CD14-positive monocyte (primary cell): ENCODE data around the gene TRIM29. TPM values are rescaled to one million over a fixed set of nuclear protein-coding genes. Genes with fewer than 3 reads are reported as not detected.

Experiments used
- DNase-seq, 3 donors: peaks; one replicate each; pipeline ENCODE4 v3.0.0-alpha.2; 2011 to 2022
- H2AFZ ChIP-seq: 2 replicates; pipeline ENCODE4 v1.6.0; 2012; ENCODE audit warnings: mild to moderate bottlenecking, low read depth, low read length, inconsistent platforms; ENCODE audit not compliant: insufficient read depth, poor library complexity, severe bottlenecking
- H3K27ac ChIP-seq, 2 donors: 1 replicate in 1 of 2; 2 replicates in 1 of 2; pipeline ENCODE4 v1.5.1; 2012 to 2013; ENCODE audit warnings: low read length in 2 of 2, control low read depth in 1 of 2, inconsistent platforms in 1 of 2, low read depth in 1 of 2, mild to moderate bottlenecking in 1 of 2
- H3K27me3 ChIP-seq, 2 donors: one replicate each; pipeline versions ENCODE4 v1.6.0 to v1.6.1; 2011 to 2013; ENCODE audit warnings: low read length in 2 of 2; ENCODE audit not compliant: control insufficient read depth in 2 of 2, insufficient read depth in 2 of 2
- H3K36me3 ChIP-seq, 2 donors: replicated peaks in 1 of 2; 1 replicate in 1 of 2; 2 replicates in 1 of 2; pipeline versions ENCODE4 v1.5.1 to v1.6.1; 2012 to 2013; ENCODE audit warnings: low read length in 2 of 2, control low read depth in 1 of 2, inconsistent platforms in 1 of 2, mild to moderate bottlenecking in 1 of 2; ENCODE audit not compliant: insufficient read depth in 2 of 2, control insufficient read depth in 1 of 2
- H3K4me1 ChIP-seq, 2 donors: 1 replicate in 1 of 2; 2 replicates in 1 of 2; pipeline versions ENCODE4 v1.5.1 to v1.6.1; 2012 to 2013; ENCODE audit warnings: low read length in 2 of 2, control low read depth in 1 of 2, inconsistent platforms in 1 of 2, mild to moderate bottlenecking in 1 of 2, moderate library complexity in 1 of 2; ENCODE audit not compliant: insufficient read depth in 2 of 2, control insufficient read depth in 1 of 2
- H3K4me2 ChIP-seq: replicated peaks from 2 replicates; pipeline ENCODE3; 2012; ENCODE audit warnings: low read length, moderate library complexity, mild to moderate bottlenecking; ENCODE audit not compliant: poor library complexity, severe bottlenecking; ENCODE audit errors: extremely low read depth
- H3K4me3 ChIP-seq, 3 experiments: fragments of 200-600 bp in 1 of 3; sonication (generic) in 1 of 3; replicated peaks in 1 of 3; 1 replicate in 2 of 3; 2 replicates in 1 of 3; pipeline ENCODE4 v1.5.1; 2011 to 2013; ENCODE audit warnings: low read length in 3 of 3, mild to moderate bottlenecking in 3 of 3, control low read depth in 2 of 3, low read depth in 2 of 3, inconsistent platforms in 1 of 3, moderate library complexity in 1 of 3
- H3K79me2 ChIP-seq: 2 replicates; pipeline ENCODE4 v1.6.0; 2012; ENCODE audit warnings: mild to moderate bottlenecking, control low read depth, inconsistent platforms, low read length, moderate library complexity; ENCODE audit not compliant: insufficient read depth
- H3K9ac ChIP-seq: 2 replicates; pipeline ENCODE4 v1.6.0; 2017; ENCODE audit warnings: low read length, mild to moderate bottlenecking; ENCODE audit not compliant: insufficient read depth, poor library complexity, severe bottlenecking
- H3K9me3 ChIP-seq, 2 donors: replicated peaks in 1 of 2; 1 replicate in 1 of 2; 2 replicates in 1 of 2; pipeline versions ENCODE4 v1.5.1 to v1.6.1; 2012 to 2013; ENCODE audit warnings: low read length in 2 of 2, control low read depth in 1 of 2; ENCODE audit not compliant: control insufficient read depth in 1 of 2, insufficient read depth in 1 of 2
- H4K20me1 ChIP-seq: 2 replicates; pipeline ENCODE4 v1.6.0; 2012; ENCODE audit warnings: mild to moderate bottlenecking, low read length, control low read depth, moderate library complexity; ENCODE audit not compliant: insufficient read depth
- H3K27ac Mint-ChIP-seq, 7 donors: one replicate each; pipeline ENCODE4 v1.8.0; 2020; ENCODE audit warnings: mild to moderate bottlenecking in 7 of 7, mixed read lengths in 7 of 7, moderate library complexity in 6 of 7, inconsistent platforms in 2 of 7
- H3K27me3 Mint-ChIP-seq, 3 donors: one replicate each; pipeline ENCODE4 v1.8.0; 2021 to 2022; ENCODE audit warnings: low read depth in 3 of 3, mild to moderate bottlenecking in 3 of 3, mixed read lengths in 3 of 3, moderate library complexity in 3 of 3, inconsistent platforms in 1 of 3
- H3K36me3 Mint-ChIP-seq, 2 donors: one replicate each; pipeline ENCODE4 v1.8.0; 2020; ENCODE audit warnings: mixed read lengths in 2 of 2, inconsistent platforms in 1 of 2, mild to moderate bottlenecking in 1 of 2
- H3K4me1 Mint-ChIP-seq: one replicate; pipeline ENCODE4 v1.8.0; 2020; ENCODE audit warnings: mild to moderate bottlenecking, mixed read lengths
- H3K4me3 Mint-ChIP-seq, 2 donors: one replicate each; pipeline ENCODE4 v1.8.0; 2020; ENCODE audit warnings: mild to moderate bottlenecking in 2 of 2, mixed read lengths in 2 of 2, moderate library complexity in 1 of 2
- H3K9me3 Mint-ChIP-seq, 7 donors: one replicate each; pipeline ENCODE4 v1.8.0; 2020 to 2022; ENCODE audit warnings: mixed read lengths in 7 of 7, mild to moderate bottlenecking in 6 of 7, moderate library complexity in 6 of 7, inconsistent platforms in 2 of 7
- CTCF ChIP-seq: fragments of 200-600 bp; IDR thresholded peaks from one replicate; pipeline ENCODE4 v1.8.0; 2022; ENCODE audit warnings: antibody characterized with exemption, mild to moderate bottlenecking
- WGBS: methylation state at CpG from one replicate; pipeline ENCODE4 v1.1.5; 2013; ENCODE audit warnings: missing lambda C conversion rate; ENCODE audit not compliant: insufficient coverage; 5-methylcytosine and 5-hydroxymethylcytosine counted together
- intact Hi-C, 2 donors: fragments of 100-400 bp; cut with micrococcal nuclease; formaldehyde crosslinking; loops; one replicate each; pipeline versions ENCODE4 v1.15.0 to v1.15.1; 2023
- polyA plus RNA-seq, 3 donors: library from polyadenylated mRNA; depleted of rRNA in 1 of 3; unstranded in 2 of 3; stranded (reverse) in 1 of 3; fragments of 300-500 nt in 2 of 3; fragments of >200 nt in 1 of 3; fragmentation: Illumina TruSeq in 2 of 3; gene quantifications; 1 replicate in 2 of 3; 2 replicates in 1 of 3; pipeline ENCODE4 v1.2.3, GENCODE V29; 2012 to 2021

The TRIM29 gene
- polyA plus RNA-seq, 3 donors: not detected

GRCh38 chr11:120122924-120123683, 14.8 kb downstream of the TRIM29 start:
- H3K36me3 ChIP-seq: no peaks in the 10 kb centered on the region
- Mint-ChIP-seq H3K27ac (no peak overlapping the region), H3K9me3 (no peaks in the 10 kb centered on the region), H3K27me3 (peaks cover 4 to 11% (median 7%) of the 10 kb centered on the region in 3 donors), H3K36me3 (no peaks in the 10 kb centered on the region), H3K4me3 (no peak overlapping the region), H3K4me1 (no peaks in the 10 kb centered on the region)
- no peaks in the 10 kb centered on the region for H3K9me3 ChIP-seq
- no peak overlapping the region for H3K9ac ChIP-seq
- no peak overlapping the region for H2AFZ ChIP-seq
- intact Hi-C loops: no loop called here
- no peak for DNase-seq
- no peak overlapping the region for H3K4me3 ChIP-seq
- no peak for TF ChIP-seq CTCF
- H4K20me1 ChIP-seq: no peaks in the 10 kb centered on the region
- no peaks in the 10 kb centered on the region for H3K27me3 ChIP-seq
- no peaks in the 10 kb centered on the region for H3K4me1 ChIP-seq
- H3K27ac ChIP-seq: no peak overlapping the region
- no peaks in the 10 kb centered on the region for H3K79me2 ChIP-seq
- no peak overlapping the region for H3K4me2 ChIP-seq
- WGBS: 100% methylated on average over 4 of the region's 12 CpGs

DNA sequence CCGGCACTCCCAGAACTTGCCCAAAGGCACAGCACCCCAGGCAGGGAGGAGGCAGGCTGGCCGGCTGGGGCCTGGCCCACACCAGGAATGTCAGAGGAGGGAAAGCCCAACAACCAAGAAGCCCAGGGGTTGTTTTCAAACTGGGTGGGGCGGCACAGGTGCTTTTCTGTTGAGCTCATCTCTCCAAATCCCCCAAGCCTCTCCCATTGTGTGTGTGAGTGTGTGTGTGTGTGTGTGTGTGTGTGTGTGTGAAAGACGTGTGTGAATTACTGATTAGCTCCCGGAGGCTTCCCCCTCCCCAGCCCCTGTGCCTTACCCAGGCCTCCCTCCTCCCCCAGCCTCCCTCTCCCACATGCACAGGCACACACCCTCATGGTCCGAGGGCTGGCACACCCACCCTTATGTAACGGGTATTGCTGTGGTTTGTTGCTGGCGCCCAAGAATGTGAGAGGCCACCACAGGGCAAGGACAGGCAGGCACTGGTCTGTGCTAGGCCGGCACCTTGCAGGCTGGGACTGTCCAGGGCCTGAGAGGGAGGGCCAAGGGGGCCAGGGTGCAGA, 15.9 kb downstream of the TRIM29 start:
- no peaks in the 10 kb centered on the region for H3K27me3 ChIP-seq
- peaks cover 4 to 10% (median 9%) of the 10 kb centered on the region in 3 donors for H3K27me3 Mint-ChIP-seq
- no peaks in the 10 kb centered on the region for H3K9me3 ChIP-seq
- H3K4me1 ChIP-seq: no peaks in the 10 kb centered on the region
- no peaks in the 10 kb centered on the region for H3K4me1 Mint-ChIP-seq
- no peak overlapping the region for H3K4me2 ChIP-seq
- H3K9me3 Mint-ChIP-seq: no peaks in the 10 kb centered on the region
- H3K9ac ChIP-seq: no peak overlapping the region
- H3K36me3 ChIP-seq: no peaks in the 10 kb centered on the region
- H3K36me3 Mint-ChIP-seq: no peaks in the 10 kb centered on the region
- no peaks in the 10 kb centered on the region for H4K20me1 ChIP-seq
- no peak overlapping the region for H2AFZ ChIP-seq
- no peak for DNase-seq
- no peak overlapping the region for H3K27ac ChIP-seq
- no peak overlapping the region for H3K4me3 ChIP-seq
- no peak overlapping the region for H3K27ac Mint-ChIP-seq
- 64% methylated on average over 4 of the region's 9 CpGs for WGBS
- TF ChIP-seq CTCF: no peak
- H3K79me2 ChIP-seq: no peaks in the 10 kb centered on the region
- H3K4me3 Mint-ChIP-seq: no peak overlapping the region
- intact Hi-C loops: no loop called here
